ENCODE results near the gene CA6. TPM values are rescaled to one million over a fixed set of nuclear protein-coding genes. Genes with fewer than 3 reads are reported as not detected.

CA6 gene
- total and polyA plus RNA-seq, 8 donors = not detected

- H3K27me3 ChIP-seq = no peaks in the 10 kb centered on the region
- WGBS, 2 donors = 58 to 67% methylated on average over 20 to 21 of the region's 21 CpGs
- H3K27ac ChIP-seq = no peak overlapping the region
- intact Hi-C loops (cut with DNase I) = no loop called here
- peak in 1 of 6 donors; percentile 68 for DNase-seq
- no peaks in the 10 kb centered on the region for H3K4me1 ChIP-seq
- FAIRE-seq = no peak
- no peaks in the 10 kb centered on the region for H3K36me3 ChIP-seq
- no peak overlapping the region for H3K4me3 ChIP-seq
- no peaks in the 10 kb centered on the region for H3K9me3 ChIP-seq
- TF ChIP-seq, protein P1, sequence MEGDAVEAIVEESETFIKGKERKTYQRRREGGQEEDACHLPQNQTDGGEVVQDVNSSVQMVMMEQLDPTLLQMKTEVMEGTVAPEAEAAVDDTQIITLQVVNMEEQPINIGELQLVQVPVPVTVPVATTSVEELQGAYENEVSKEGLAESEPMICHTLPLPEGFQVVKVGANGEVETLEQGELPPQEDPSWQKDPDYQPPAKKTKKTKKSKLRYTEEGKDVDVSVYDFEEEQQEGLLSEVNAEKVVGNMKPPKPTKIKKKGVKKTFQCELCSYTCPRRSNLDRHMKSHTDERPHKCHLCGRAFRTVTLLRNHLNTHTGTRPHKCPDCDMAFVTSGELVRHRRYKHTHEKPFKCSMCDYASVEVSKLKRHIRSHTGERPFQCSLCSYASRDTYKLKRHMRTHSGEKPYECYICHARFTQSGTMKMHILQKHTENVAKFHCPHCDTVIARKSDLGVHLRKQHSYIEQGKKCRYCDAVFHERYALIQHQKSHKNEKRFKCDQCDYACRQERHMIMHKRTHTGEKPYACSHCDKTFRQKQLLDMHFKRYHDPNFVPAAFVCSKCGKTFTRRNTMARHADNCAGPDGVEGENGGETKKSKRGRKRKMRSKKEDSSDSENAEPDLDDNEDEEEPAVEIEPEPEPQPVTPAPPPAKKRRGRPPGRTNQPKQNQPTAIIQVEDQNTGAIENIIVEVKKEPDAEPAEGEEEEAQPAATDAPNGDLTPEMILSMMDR (IDR thresholded peaks at IDR 0.05) = no peak
- ATAC-seq = peak in 2 of 4 donors; percentile 26 to 38
Measured at GRCh38 chr1:9009438-9010370, 64.0 kb downstream of the CA6 start.

- DNase-seq (no peak), ATAC-seq (peak in 3 of 4 donors; percentile 26 to 50 (median 45)), FAIRE-seq (no peak)
- TF ChIP-seq, protein P1 (IDR thresholded peaks at IDR 0.05) = no peak
- intact Hi-C loops (cut with DNase I) = no loop called here
- H3K27ac ChIP-seq = no peak overlapping the region
- no peaks in the 10 kb centered on the region for H3K27me3 ChIP-seq
- no peaks in the 10 kb centered on the region for H3K9me3 ChIP-seq
- H3K4me3 ChIP-seq = no peak overlapping the region
- no peaks in the 10 kb centered on the region for H3K36me3 ChIP-seq
- H3K4me1 ChIP-seq = no peaks in the 10 kb centered on the region
- 76 to 83% methylated on average over 8 of the region's 8 CpGs for WGBS, 2 donors
Measured at GRCh38 chr1:9010781-9011323, 65.2 kb downstream of the CA6 start.

- 55 to 58% methylated on average over 8 of the region's 8 CpGs for WGBS, 2 donors
- H3K27ac ChIP-seq = no peak overlapping the region
- no peaks in the 10 kb centered on the region for H3K36me3 ChIP-seq
- intact Hi-C loops (cut with DNase I) = no loop called here
- DNase-seq = no peak
- no peak for FAIRE-seq
- no peak overlapping the region for H3K4me3 ChIP-seq
- H3K9me3 ChIP-seq = no peaks in the 10 kb centered on the region
- TF ChIP-seq, protein P1 (IDR thresholded peaks at IDR 0.05) = no peak
- no peaks in the 10 kb centered on the region for H3K27me3 ChIP-seq
- ATAC-seq = no peak
- no peaks in the 10 kb centered on the region for H3K4me1 ChIP-seq
Measured at GRCh38 chr1:9013819-9014218, 68.2 kb downstream of the CA6 start.

DNA sequence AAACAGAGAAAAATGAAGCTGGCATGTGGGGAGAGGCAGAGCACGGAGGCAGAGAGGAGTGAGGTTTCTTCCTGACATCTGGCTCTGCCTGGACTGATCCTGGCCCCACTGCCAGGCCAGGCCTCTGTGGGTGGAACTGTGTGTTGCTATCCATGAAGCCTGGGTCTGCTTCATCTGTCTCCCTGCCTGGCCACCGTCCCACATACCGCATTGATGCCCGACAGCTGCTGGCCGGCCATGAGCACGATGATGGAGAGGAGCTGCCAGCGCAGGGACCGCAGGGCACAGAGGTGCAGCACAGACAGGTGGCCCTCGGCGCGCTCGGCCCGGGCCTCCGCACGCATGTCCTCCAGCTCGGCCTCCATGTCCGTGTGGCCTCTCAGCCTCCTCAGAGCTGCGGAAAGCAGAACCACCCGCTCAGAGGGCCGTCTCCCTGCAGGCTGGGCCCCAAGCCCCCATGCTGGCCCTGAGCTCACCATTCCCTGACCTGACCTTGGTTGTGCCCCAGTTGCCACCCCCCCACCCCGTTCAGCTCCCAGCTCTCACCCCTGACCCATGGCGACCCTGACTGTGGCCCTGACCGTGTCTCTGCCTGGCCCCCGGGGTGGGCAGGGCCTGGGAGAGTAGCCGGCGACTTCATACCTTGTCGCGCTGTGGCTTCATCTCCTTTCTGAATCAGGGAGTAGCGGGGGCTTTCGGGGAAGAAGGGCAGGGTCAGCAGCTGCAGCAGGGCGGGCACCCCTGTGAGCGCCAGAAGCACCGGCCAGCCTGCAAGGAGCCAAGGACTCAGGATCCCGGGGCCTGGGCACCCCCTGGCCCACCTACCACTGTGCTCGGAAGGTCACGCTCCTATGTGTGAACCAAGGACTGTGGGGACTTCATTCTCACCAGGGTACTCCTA lies 69.1 kb downstream of the CA6 start:
- Histone ChIP-seq H3K27ac (no peak overlapping the region), H3K27me3 (no peaks in the 10 kb centered on the region), H3K9me3 (no peaks in the 10 kb centered on the region), H3K4me1 (no peaks in the 10 kb centered on the region), H3K4me3 (no peak overlapping the region), H3K36me3 (no peaks in the 10 kb centered on the region)
- TF ChIP-seq, protein P1 (IDR thresholded peaks at IDR 0.05) = no peak
- DNase-seq (no peak), FAIRE-seq (no peak), ATAC-seq (no peak)
- 84 to 91% methylated on average over 28 to 36 of the region's 36 CpGs for WGBS, 2 donors
- intact Hi-C loops (cut with DNase I) = no loop called here

Measured in pancreas (tissue), 10 donors.